Cardiac fibroblast (primary cell): Measurements from ENCODE around the gene THBS3.
A peak's percentile ranks its signal among the peaks of the same experiment; 100 is the strongest.
"Not testable (repeated sequence)": the region's sequence is repeated elsewhere in the genome, so short reads cannot be mapped to it uniquely, and the experiment has no call there.

Source experiments
- DNase-seq, 2 donors: peaks; one replicate each; pipeline versions ENCODE4 v3.0.0 to v3.0.0-alpha.2; 2010; ENCODE audit warnings: low read depth in 2 of 2
- H3K4me3 ChIP-seq, 2 donors: replicated peaks in 1 of 2; 1 replicate in 1 of 2; 2 replicates in 1 of 2; pipeline ENCODE4 v1.5.1; 2011; ENCODE audit warnings: low read depth in 2 of 2, low read length in 2 of 2, mild to moderate bottlenecking in 2 of 2, moderate library complexity in 1 of 2
- CTCF ChIP-seq: IDR thresholded peaks from one replicate; pipeline ENCODE4 v1.5.1; 2011; ENCODE audit warnings: low read depth, mild to moderate bottlenecking, low read length, inconsistent platforms

THBS3 gene

GRCh38 chr1:155167166-155168104 is 40.3 kb downstream of the THBS3 start:
- no peak overlapping the region for H3K4me3 ChIP-seq
- peak; percentile 88 to 90 for DNase-seq
- peak; percentile 91 for TF ChIP-seq CTCF

DNA sequence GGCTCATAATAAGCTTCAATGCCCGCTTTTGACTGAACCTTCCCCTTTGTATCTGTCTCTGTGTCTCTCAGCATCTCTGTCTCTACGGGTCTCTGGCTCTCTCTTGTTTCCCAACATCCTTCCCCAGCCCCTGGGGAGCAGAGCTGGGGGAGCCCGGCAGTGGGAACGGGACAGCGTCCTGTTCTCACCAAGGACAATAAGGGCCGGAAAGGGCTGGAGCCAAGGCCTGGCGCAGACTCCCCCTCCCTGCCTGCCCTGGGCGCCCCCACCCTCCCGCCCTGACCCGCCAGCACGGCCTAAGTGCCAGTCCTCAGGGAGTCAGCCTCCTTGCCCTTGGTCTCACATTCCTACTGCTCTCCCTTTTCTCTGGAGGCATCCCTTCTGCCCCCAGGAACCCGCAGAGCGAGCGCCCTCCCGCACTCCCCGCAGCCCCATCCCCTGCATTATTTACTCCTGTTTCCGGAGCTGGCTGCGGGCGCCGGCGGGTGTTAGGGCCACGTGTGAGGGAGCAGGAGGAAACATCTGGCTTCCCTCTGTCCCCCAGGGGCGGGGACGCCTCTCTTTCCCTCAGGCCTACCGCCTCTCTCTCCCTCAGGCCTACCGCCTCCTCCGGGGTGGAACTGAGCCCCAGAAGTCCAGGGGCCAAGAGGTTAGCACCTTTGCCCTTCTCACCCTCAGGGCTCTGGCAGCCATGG is 41.1 kb downstream of the THBS3 start:
- TF ChIP-seq CTCF = no peak
- peak; percentile 37 to 56 for DNase-seq
- H3K4me3 ChIP-seq = no peak overlapping the region

GRCh38 chr1:155166051-155166470 is 41.6 kb downstream of the THBS3 start:
- DNase-seq = no peak
- TF ChIP-seq CTCF = no peak
- H3K4me3 ChIP-seq = no peak overlapping the region

- DNase-seq = not testable (repeated sequence)
These were observed 43.1 kb downstream of the THBS3 start for GRCh38 chr1:155164625-155165024.

DNA sequence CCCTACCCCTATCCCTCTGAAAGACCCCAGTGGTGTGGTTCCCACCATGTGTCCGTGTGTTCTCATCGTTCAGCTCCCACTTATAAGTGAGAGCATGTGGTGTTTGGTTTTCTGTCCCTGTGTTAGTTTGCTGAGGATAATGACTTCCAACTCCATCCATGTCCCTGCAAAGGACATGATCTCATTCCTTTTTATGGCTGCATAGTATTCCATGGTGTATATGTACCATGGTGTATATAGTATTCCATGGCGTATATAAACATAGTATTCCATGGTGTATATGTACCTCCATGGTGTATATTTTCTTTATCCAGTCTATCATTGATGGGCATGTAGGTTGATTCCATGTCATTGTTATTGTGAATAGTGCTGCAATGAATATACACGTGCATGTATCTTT is 43.9 kb downstream of the THBS3 start:
- H3K4me3 ChIP-seq, DNase-seq: not testable (repeated sequence)

More at GRCh38 chr1:155164625-155165024, 43.1 kb downstream of the THBS3 start:
- H3K4me3 ChIP-seq = not testable (repeated sequence)

DNA sequence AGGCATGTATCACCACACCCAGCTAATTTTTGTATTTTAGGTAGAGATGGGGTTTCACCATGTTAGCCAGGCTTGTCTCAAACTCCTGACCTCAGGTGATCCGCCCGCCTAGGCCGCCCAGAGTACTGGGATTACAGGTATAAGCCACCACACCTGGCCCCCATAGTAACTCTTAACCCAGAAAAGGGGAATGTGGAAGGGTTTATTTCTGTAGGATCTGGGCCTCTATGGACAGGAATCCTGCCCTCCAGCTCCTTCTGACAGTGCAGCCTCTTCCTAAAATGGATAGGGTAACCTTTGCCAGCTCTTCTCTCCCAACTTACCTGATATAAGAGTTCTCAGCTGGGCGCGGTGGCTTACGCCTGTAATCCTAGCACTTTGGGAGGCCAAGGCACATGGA is 45.1 kb downstream of the THBS3 start:
- DNase-seq, H3K4me3 ChIP-seq: not testable (repeated sequence)

DNA sequence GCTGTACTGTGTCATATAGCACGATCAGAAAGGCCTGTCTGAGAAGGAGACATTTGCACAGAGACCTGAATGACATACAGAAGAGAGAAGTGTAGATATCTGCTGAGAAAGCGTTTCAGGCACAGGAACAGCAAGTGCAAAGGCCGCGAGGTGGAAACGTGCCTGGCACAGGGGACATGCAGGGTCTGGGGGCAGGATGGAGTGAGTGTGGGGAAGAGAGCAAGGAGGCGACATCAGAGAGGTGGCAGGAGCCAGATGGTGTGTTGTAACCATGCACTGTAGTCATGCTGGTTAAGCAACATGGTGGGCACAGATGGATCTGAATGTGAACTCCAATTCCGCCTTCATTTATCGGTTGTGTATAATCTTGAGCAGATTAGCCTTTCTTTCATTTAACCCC is 47.6 kb downstream of the THBS3 start:
- no peak for TF ChIP-seq CTCF
- H3K4me3 ChIP-seq = no peak overlapping the region
- DNase-seq = no peak

- TF ChIP-seq CTCF = no peak
- no peak for DNase-seq
- no peak overlapping the region for H3K4me3 ChIP-seq
These were observed 48.7 kb downstream of the THBS3 start for GRCh38 chr1:155158991-155159390.

DNA sequence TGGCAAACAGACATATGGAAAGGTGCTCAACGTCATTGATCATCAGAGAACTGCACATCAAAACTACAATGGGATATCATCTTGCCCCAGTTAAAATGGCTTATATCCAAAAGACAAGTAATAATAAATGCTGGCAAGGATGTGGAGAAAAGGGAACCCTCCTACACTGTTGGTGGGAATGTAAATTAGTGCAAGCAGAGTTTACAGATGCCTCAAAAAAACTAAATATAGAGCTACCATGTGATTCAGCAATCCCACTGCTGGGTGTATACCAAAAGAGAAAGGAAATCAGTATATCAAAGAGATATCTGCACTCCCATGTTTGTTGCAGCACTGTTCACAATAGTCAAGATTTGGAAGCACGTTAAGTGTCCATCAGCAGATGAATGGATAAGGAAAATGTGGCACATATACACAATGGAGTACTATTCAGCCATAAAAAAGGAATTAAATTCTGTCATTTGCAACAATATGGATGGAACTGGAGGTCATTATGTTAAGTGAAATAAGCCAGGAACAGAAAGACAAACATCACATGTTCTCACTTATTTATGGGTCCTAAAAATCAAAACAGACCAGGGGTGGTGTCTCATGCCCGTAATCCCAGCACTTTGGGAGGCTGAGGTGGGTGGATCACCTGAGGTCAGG is 51.6 kb downstream of the THBS3 start:
- DNase-seq, H3K4me3 ChIP-seq: not testable (repeated sequence)
